CD14-positive monocyte (primary cell): Measurements from ENCODE around the gene CACNA1D. TPM values are rescaled to one million over a fixed set of nuclear protein-coding genes. Genes with fewer than 3 reads are reported as not detected.

ENCODE experiments used
- DNase-seq, 3 donors: peaks; one replicate each; pipeline ENCODE4 v3.0.0-alpha.2; 2011 to 2022
- H2AFZ ChIP-seq: 2 replicates; pipeline ENCODE4 v1.6.0; 2012; ENCODE audit warnings: mild to moderate bottlenecking, low read depth, low read length, inconsistent platforms; ENCODE audit not compliant: insufficient read depth, poor library complexity, severe bottlenecking
- H3K27ac ChIP-seq, 2 donors: 1 replicate in 1 of 2; 2 replicates in 1 of 2; pipeline ENCODE4 v1.5.1; 2012 to 2013; ENCODE audit warnings: low read length in 2 of 2, control low read depth in 1 of 2, inconsistent platforms in 1 of 2, low read depth in 1 of 2, mild to moderate bottlenecking in 1 of 2
- H3K27me3 ChIP-seq, 2 donors: one replicate each; pipeline versions ENCODE4 v1.6.0 to v1.6.1; 2011 to 2013; ENCODE audit warnings: low read length in 2 of 2; ENCODE audit not compliant: control insufficient read depth in 2 of 2, insufficient read depth in 2 of 2
- H3K36me3 ChIP-seq, 2 donors: replicated peaks in 1 of 2; 1 replicate in 1 of 2; 2 replicates in 1 of 2; pipeline versions ENCODE4 v1.5.1 to v1.6.1; 2012 to 2013; ENCODE audit warnings: low read length in 2 of 2, control low read depth in 1 of 2, inconsistent platforms in 1 of 2, mild to moderate bottlenecking in 1 of 2; ENCODE audit not compliant: insufficient read depth in 2 of 2, control insufficient read depth in 1 of 2
- H3K4me1 ChIP-seq, 2 donors: 1 replicate in 1 of 2; 2 replicates in 1 of 2; pipeline versions ENCODE4 v1.5.1 to v1.6.1; 2012 to 2013; ENCODE audit warnings: low read length in 2 of 2, control low read depth in 1 of 2, inconsistent platforms in 1 of 2, mild to moderate bottlenecking in 1 of 2, moderate library complexity in 1 of 2; ENCODE audit not compliant: insufficient read depth in 2 of 2, control insufficient read depth in 1 of 2
- H3K4me2 ChIP-seq: replicated peaks from 2 replicates; pipeline ENCODE3; 2012; ENCODE audit warnings: low read length, moderate library complexity, mild to moderate bottlenecking; ENCODE audit not compliant: poor library complexity, severe bottlenecking; ENCODE audit errors: extremely low read depth
- H3K4me3 ChIP-seq, 3 experiments: fragments of 200-600 bp in 1 of 3; sonication (generic) in 1 of 3; replicated peaks in 1 of 3; 1 replicate in 2 of 3; 2 replicates in 1 of 3; pipeline ENCODE4 v1.5.1; 2011 to 2013; ENCODE audit warnings: low read length in 3 of 3, mild to moderate bottlenecking in 3 of 3, control low read depth in 2 of 3, low read depth in 2 of 3, inconsistent platforms in 1 of 3, moderate library complexity in 1 of 3
- H3K79me2 ChIP-seq: 2 replicates; pipeline ENCODE4 v1.6.0; 2012; ENCODE audit warnings: mild to moderate bottlenecking, control low read depth, inconsistent platforms, low read length, moderate library complexity; ENCODE audit not compliant: insufficient read depth
- H3K9ac ChIP-seq: 2 replicates; pipeline ENCODE4 v1.6.0; 2017; ENCODE audit warnings: low read length, mild to moderate bottlenecking; ENCODE audit not compliant: insufficient read depth, poor library complexity, severe bottlenecking
- H3K9me3 ChIP-seq, 2 donors: replicated peaks in 1 of 2; 1 replicate in 1 of 2; 2 replicates in 1 of 2; pipeline versions ENCODE4 v1.5.1 to v1.6.1; 2012 to 2013; ENCODE audit warnings: low read length in 2 of 2, control low read depth in 1 of 2; ENCODE audit not compliant: control insufficient read depth in 1 of 2, insufficient read depth in 1 of 2
- H4K20me1 ChIP-seq: 2 replicates; pipeline ENCODE4 v1.6.0; 2012; ENCODE audit warnings: mild to moderate bottlenecking, low read length, control low read depth, moderate library complexity; ENCODE audit not compliant: insufficient read depth
- H3K27ac Mint-ChIP-seq, 7 donors: one replicate each; pipeline ENCODE4 v1.8.0; 2020; ENCODE audit warnings: mild to moderate bottlenecking in 7 of 7, mixed read lengths in 7 of 7, moderate library complexity in 6 of 7, inconsistent platforms in 2 of 7
- H3K27me3 Mint-ChIP-seq, 3 donors: one replicate each; pipeline ENCODE4 v1.8.0; 2021 to 2022; ENCODE audit warnings: low read depth in 3 of 3, mild to moderate bottlenecking in 3 of 3, mixed read lengths in 3 of 3, moderate library complexity in 3 of 3, inconsistent platforms in 1 of 3
- H3K36me3 Mint-ChIP-seq, 2 donors: one replicate each; pipeline ENCODE4 v1.8.0; 2020; ENCODE audit warnings: mixed read lengths in 2 of 2, inconsistent platforms in 1 of 2, mild to moderate bottlenecking in 1 of 2
- H3K4me1 Mint-ChIP-seq: one replicate; pipeline ENCODE4 v1.8.0; 2020; ENCODE audit warnings: mild to moderate bottlenecking, mixed read lengths
- H3K4me3 Mint-ChIP-seq, 2 donors: one replicate each; pipeline ENCODE4 v1.8.0; 2020; ENCODE audit warnings: mild to moderate bottlenecking in 2 of 2, mixed read lengths in 2 of 2, moderate library complexity in 1 of 2
- H3K9me3 Mint-ChIP-seq, 7 donors: one replicate each; pipeline ENCODE4 v1.8.0; 2020 to 2022; ENCODE audit warnings: mixed read lengths in 7 of 7, mild to moderate bottlenecking in 6 of 7, moderate library complexity in 6 of 7, inconsistent platforms in 2 of 7
- WGBS: methylation state at CpG from one replicate; pipeline ENCODE4 v1.1.5; 2013; ENCODE audit warnings: missing lambda C conversion rate; ENCODE audit not compliant: insufficient coverage; 5-methylcytosine and 5-hydroxymethylcytosine counted together
- intact Hi-C, 2 donors: fragments of 100-400 bp; cut with micrococcal nuclease; formaldehyde crosslinking; loops; one replicate each; pipeline versions ENCODE4 v1.15.0 to v1.15.1; 2023
- polyA plus RNA-seq, 3 donors: library from polyadenylated mRNA; depleted of rRNA in 1 of 3; unstranded in 2 of 3; stranded (reverse) in 1 of 3; fragments of 300-500 nt in 2 of 3; fragments of >200 nt in 1 of 3; fragmentation: Illumina TruSeq in 2 of 3; gene quantifications; 1 replicate in 2 of 3; 2 replicates in 1 of 3; pipeline ENCODE4 v1.2.3, GENCODE V29; 2012 to 2021
- TF ChIP-seq, protein P1 (sequence below): fragments of 200-600 bp; IDR thresholded peaks from one replicate; pipeline ENCODE4 v1.8.0; 2022; ENCODE audit warnings: antibody characterized with exemption, mild to moderate bottlenecking

The CACNA1D gene
- polyA plus RNA-seq, 3 donors = 0.29 to 1.2 (median 0.98) TPM

DNA sequence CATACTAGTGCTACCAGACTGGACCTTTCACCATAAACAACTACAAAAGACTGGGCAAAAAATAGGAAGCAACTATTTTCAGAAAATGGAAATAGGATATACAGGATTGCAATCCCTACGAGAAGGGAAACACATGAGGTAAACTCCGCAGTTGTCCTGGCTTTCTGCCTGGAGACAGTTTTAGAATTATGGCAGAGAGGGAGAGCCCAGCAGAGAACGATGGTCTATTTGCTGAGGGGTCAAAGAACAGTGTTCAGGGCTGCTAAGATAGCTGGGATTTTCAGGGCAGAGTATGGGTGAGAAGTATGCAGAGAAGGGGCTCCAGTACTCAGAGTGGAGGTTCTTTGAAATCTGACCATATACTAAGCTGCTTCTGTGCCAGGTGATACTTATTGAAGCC is 188.4 kb downstream of the CACNA1D start:
- Histone ChIP-seq H3K79me2 (no peaks in the 10 kb centered on the region), H3K36me3 (no peaks in the 10 kb centered on the region), H3K4me1 (no peaks in the 10 kb centered on the region), H3K27me3 (peaks cover 9 to 52% of the 10 kb centered on the region in 2 donors), H3K4me3 (no peak overlapping the region), H3K9me3 (no peaks in the 10 kb centered on the region), H3K9ac (no peak overlapping the region), H3K27ac (no peak overlapping the region), H3K4me2 (no peak overlapping the region), H4K20me1 (no peaks in the 10 kb centered on the region), H2AFZ (no peak overlapping the region)
- no peak for DNase-seq
- 83% methylated on average over 3 of the region's 3 CpGs for WGBS
- peaks cover 24 to 55% (median 27%) of the 10 kb centered on the region in 3 donors for H3K27me3 Mint-ChIP-seq
- H3K27ac Mint-ChIP-seq = no peak overlapping the region
- TF ChIP-seq, protein P1, sequence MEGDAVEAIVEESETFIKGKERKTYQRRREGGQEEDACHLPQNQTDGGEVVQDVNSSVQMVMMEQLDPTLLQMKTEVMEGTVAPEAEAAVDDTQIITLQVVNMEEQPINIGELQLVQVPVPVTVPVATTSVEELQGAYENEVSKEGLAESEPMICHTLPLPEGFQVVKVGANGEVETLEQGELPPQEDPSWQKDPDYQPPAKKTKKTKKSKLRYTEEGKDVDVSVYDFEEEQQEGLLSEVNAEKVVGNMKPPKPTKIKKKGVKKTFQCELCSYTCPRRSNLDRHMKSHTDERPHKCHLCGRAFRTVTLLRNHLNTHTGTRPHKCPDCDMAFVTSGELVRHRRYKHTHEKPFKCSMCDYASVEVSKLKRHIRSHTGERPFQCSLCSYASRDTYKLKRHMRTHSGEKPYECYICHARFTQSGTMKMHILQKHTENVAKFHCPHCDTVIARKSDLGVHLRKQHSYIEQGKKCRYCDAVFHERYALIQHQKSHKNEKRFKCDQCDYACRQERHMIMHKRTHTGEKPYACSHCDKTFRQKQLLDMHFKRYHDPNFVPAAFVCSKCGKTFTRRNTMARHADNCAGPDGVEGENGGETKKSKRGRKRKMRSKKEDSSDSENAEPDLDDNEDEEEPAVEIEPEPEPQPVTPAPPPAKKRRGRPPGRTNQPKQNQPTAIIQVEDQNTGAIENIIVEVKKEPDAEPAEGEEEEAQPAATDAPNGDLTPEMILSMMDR = no peak
- H3K4me1 Mint-ChIP-seq = no peaks in the 10 kb centered on the region
- H3K4me3 Mint-ChIP-seq = peak overlapping the region in 1 of 2 donors; percentile 51
- no peaks in the 10 kb centered on the region for H3K36me3 Mint-ChIP-seq
- peaks cover 0 to 3% (median 0%) of the 10 kb centered on the region in 7 donors for H3K9me3 Mint-ChIP-seq
- intact Hi-C loops = no loop called here

DNA sequence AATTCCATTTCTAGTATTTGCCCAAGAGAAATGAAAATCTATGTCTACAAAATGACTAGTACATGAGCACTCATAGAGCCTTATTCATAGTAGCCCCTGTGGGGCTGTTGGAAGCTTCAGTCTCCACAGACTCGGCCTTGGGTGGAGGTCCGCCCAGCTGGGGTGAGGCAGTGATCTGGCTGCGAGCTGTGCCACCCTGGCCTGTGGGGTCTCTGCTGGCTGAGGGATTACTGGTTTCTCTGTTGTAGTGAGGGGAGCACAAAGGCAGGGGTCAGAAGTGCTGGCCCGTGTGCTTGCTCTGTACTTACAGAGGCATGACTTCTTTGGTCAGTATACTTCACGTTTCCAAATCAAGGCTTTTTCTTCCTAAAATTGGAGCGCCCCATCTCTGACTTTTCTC is 193.7 kb downstream of the CACNA1D start:
- TF ChIP-seq, protein P1 = no peak
- Histone ChIP-seq H3K27me3 (peaks cover 3 to 31% of the 10 kb centered on the region in 2 donors), H3K9ac (no peak overlapping the region), H2AFZ (no peak overlapping the region), H3K79me2 (no peaks in the 10 kb centered on the region), H3K4me3 (no peak overlapping the region), H3K9me3 (no peaks in the 10 kb centered on the region), H3K36me3 (no peaks in the 10 kb centered on the region), H3K4me2 (no peak overlapping the region), H3K4me1 (no peaks in the 10 kb centered on the region), H3K27ac (no peak overlapping the region), H4K20me1 (no peaks in the 10 kb centered on the region)
- Mint-ChIP-seq H3K27me3 (peaks cover 20 to 43% (median 22%) of the 10 kb centered on the region in 3 donors), H3K9me3 (peaks cover 0 to 1% (median 0%) of the 10 kb centered on the region in 7 donors), H3K36me3 (no peaks in the 10 kb centered on the region), H3K4me3 (no peak overlapping the region), H3K27ac (no peak overlapping the region), H3K4me1 (no peaks in the 10 kb centered on the region)
- 93% methylated on average over 5 of the region's 6 CpGs for WGBS
- intact Hi-C loops = no loop called here
- no peak for DNase-seq
